ENCODE results near the gene DBNDD1.
"Not testable (repeated sequence)": the region's sequence is repeated elsewhere in the genome, so short reads cannot be mapped to it uniquely, and the experiment has no call there.

The DBNDD1 gene

GRCh38 chr16:90000733-90001427, 18.4 kb downstream of the DBNDD1 start:
- H3K4me1 ChIP-seq = no peaks in the 10 kb centered on the region
- DNase-seq (ENCODE audit: low spot score in 2 of 2) = no peak
- no peaks in the 10 kb centered on the region for H3K9me3 ChIP-seq
- H3K27me3 ChIP-seq (ENCODE audit: low read depth) = no peaks in the 10 kb centered on the region
- in situ Hi-C loops (cut with MboI; ENCODE audit: low sequenced_read_pairs) = no loop called here
- H3K4me3 ChIP-seq = no peak overlapping the region
- peaks cover 21% of the 10 kb centered on the region for H3K36me3 ChIP-seq (replicated peaks)

- H3K9me3 ChIP-seq = no peaks in the 10 kb centered on the region
- no peaks in the 10 kb centered on the region for H3K27me3 ChIP-seq (ENCODE audit: low read depth)
- H3K4me1 ChIP-seq = no peaks in the 10 kb centered on the region
- in situ Hi-C loops (cut with MboI; ENCODE audit: low sequenced_read_pairs) = no loop called here
- DNase-seq (ENCODE audit: low spot score in 2 of 2) = no peak
- H3K36me3 ChIP-seq (replicated peaks) = peaks cover 17% of the 10 kb centered on the region
- no peak overlapping the region for H3K4me3 ChIP-seq
Measured at GRCh38 chr16:89999831-90000574, 19.3 kb downstream of the DBNDD1 start.

GRCh38 chr16:89996178-89996489, 23.1 kb downstream of the DBNDD1 start:
- no peaks in the 10 kb centered on the region for H3K9me3 ChIP-seq
- no peaks in the 10 kb centered on the region for H3K4me1 ChIP-seq
- H3K36me3 ChIP-seq (replicated peaks) = peaks cover 52% of the 10 kb centered on the region

GRCh38 chr16:89995475-89996177, 23.6 kb downstream of the DBNDD1 start:
- H3K4me3 ChIP-seq; H3K9me3 ChIP-seq; H3K27me3 ChIP-seq (ENCODE audit: low read depth); H3K4me1 ChIP-seq; in situ Hi-C loops (cut with MboI; ENCODE audit: low sequenced_read_pairs): not testable (repeated sequence)
- peaks cover 57% of the 10 kb centered on the region for H3K36me3 ChIP-seq (replicated peaks)
- peak in 1 of 2 experiments; percentile 48 for DNase-seq (ENCODE audit: low spot score in 2 of 2)

More at GRCh38 chr16:89996178-89996489, 23.1 kb downstream of the DBNDD1 start:
- Histone ChIP-seq H3K27me3 (ENCODE audit: low read depth) (no peaks in the 10 kb centered on the region), H3K4me3 (no peak overlapping the region)
- in situ Hi-C loops (cut with MboI; ENCODE audit: low sequenced_read_pairs) = no loop called here
- DNase-seq (ENCODE audit: low spot score in 2 of 2) = no peak

GRCh38 chr16:89994721-89995474, 24.4 kb downstream of the DBNDD1 start:
- not testable (repeated sequence) for H3K4me3 ChIP-seq

GRCh38 chr16:89994389-89994720, 24.9 kb downstream of the DBNDD1 start:
- in situ Hi-C loops (cut with MboI; ENCODE audit: low sequenced_read_pairs) = no loop called here
- Histone ChIP-seq H3K36me3 (replicated peaks) (peaks cover 59% of the 10 kb centered on the region), H3K27me3 (ENCODE audit: low read depth) (no peaks in the 10 kb centered on the region)

More at GRCh38 chr16:89994721-89995474, 24.4 kb downstream of the DBNDD1 start:
- in situ Hi-C loops (cut with MboI; ENCODE audit: low sequenced_read_pairs); H3K27me3 ChIP-seq (ENCODE audit: low read depth); H3K9me3 ChIP-seq; H3K4me1 ChIP-seq: not testable (repeated sequence)
- peaks cover 60% of the 10 kb centered on the region for H3K36me3 ChIP-seq (replicated peaks)
- peak in 1 of 2 experiments; percentile 56 for DNase-seq (ENCODE audit: low spot score in 2 of 2)

GRCh38 chr16:89993971-89994370, 25.3 kb downstream of the DBNDD1 start:
- peaks cover 61% of the 10 kb centered on the region for H3K36me3 ChIP-seq (replicated peaks)
- in situ Hi-C loops (cut with MboI; ENCODE audit: low sequenced_read_pairs) = no loop called here

More at GRCh38 chr16:89994389-89994720, 24.9 kb downstream of the DBNDD1 start:
- Histone ChIP-seq H3K4me1 (no peaks in the 10 kb centered on the region), H3K9me3 (no peaks in the 10 kb centered on the region), H3K4me3 (no peak overlapping the region)
- DNase-seq (ENCODE audit: low spot score in 2 of 2) = no peak

GRCh38 chr16:89993377-89993776, 25.9 kb downstream of the DBNDD1 start:
- peaks cover 63% of the 10 kb centered on the region for H3K36me3 ChIP-seq (replicated peaks)
- no peak for DNase-seq (ENCODE audit: low spot score in 2 of 2)

More at GRCh38 chr16:89993971-89994370, 25.3 kb downstream of the DBNDD1 start:
- H3K9me3 ChIP-seq = no peaks in the 10 kb centered on the region
- H3K27me3 ChIP-seq (ENCODE audit: low read depth) = no peaks in the 10 kb centered on the region
- no peak for DNase-seq (ENCODE audit: low spot score in 2 of 2)
- H3K4me3 ChIP-seq = no peak overlapping the region
- H3K4me1 ChIP-seq = no peaks in the 10 kb centered on the region

GRCh38 chr16:89990799-89991198, 28.5 kb downstream of the DBNDD1 start:
- no peak overlapping the region for H3K4me3 ChIP-seq
- H3K9me3 ChIP-seq = no peaks in the 10 kb centered on the region
- no peaks in the 10 kb centered on the region for H3K27me3 ChIP-seq (ENCODE audit: low read depth)
- no peaks in the 10 kb centered on the region for H3K4me1 ChIP-seq
- in situ Hi-C loops (cut with MboI; ENCODE audit: low sequenced_read_pairs) = no loop called here
- peaks cover 71% of the 10 kb centered on the region for H3K36me3 ChIP-seq (replicated peaks)
- DNase-seq (ENCODE audit: low spot score in 2 of 2) = no peak

More at GRCh38 chr16:89993377-89993776, 25.9 kb downstream of the DBNDD1 start:
- no peak overlapping the region for H3K4me3 ChIP-seq
- H3K27me3 ChIP-seq (ENCODE audit: low read depth) = no peaks in the 10 kb centered on the region
- no peaks in the 10 kb centered on the region for H3K9me3 ChIP-seq
- H3K4me1 ChIP-seq = no peaks in the 10 kb centered on the region
- in situ Hi-C loops (cut with MboI; ENCODE audit: low sequenced_read_pairs) = no loop called here

- peaks cover 80% of the 10 kb centered on the region for H3K36me3 ChIP-seq (replicated peaks)
- in situ Hi-C loops (cut with MboI; ENCODE audit: low sequenced_read_pairs) = no loop called here
- DNase-seq (ENCODE audit: low spot score in 2 of 2) = no peak
- H3K9me3 ChIP-seq = no peaks in the 10 kb centered on the region
- H3K27me3 ChIP-seq (ENCODE audit: low read depth) = no peaks in the 10 kb centered on the region
- no peak overlapping the region for H3K4me3 ChIP-seq
- H3K4me1 ChIP-seq = no peaks in the 10 kb centered on the region
Measured at GRCh38 chr16:89988951-89989350, 30.3 kb downstream of the DBNDD1 start.

- Histone ChIP-seq H3K4me1 (no peaks in the 10 kb centered on the region), H3K4me3 (no peak overlapping the region), H3K27me3 (ENCODE audit: low read depth) (no peaks in the 10 kb centered on the region), H3K36me3 (replicated peaks) (peaks cover 77% of the 10 kb centered on the region), H3K9me3 (no peaks in the 10 kb centered on the region)
- DNase-seq (ENCODE audit: low spot score in 2 of 2) = peak in 1 of 2 experiments; percentile 1
- in situ Hi-C loops (cut with MboI; ENCODE audit: low sequenced_read_pairs) = no loop called here
Measured at GRCh38 chr16:89987169-89987568, 32.1 kb downstream of the DBNDD1 start.

GRCh38 chr16:89986600-89986999, 32.7 kb downstream of the DBNDD1 start:
- Histone ChIP-seq H3K9me3 (no peaks in the 10 kb centered on the region), H3K4me1 (no peaks in the 10 kb centered on the region), H3K27me3 (ENCODE audit: low read depth) (no peaks in the 10 kb centered on the region), H3K4me3 (no peak overlapping the region), H3K36me3 (replicated peaks) (peaks cover 77% of the 10 kb centered on the region)
- peak in 1 of 2 experiments; percentile 1 for DNase-seq (ENCODE audit: low spot score in 2 of 2)
- in situ Hi-C loops (cut with MboI; ENCODE audit: low sequenced_read_pairs) = no loop called here

- Histone ChIP-seq H3K4me3 (no peak overlapping the region), H3K4me1 (no peaks in the 10 kb centered on the region), H3K9me3 (no peaks in the 10 kb centered on the region), H3K36me3 (replicated peaks) (peaks cover 74% of the 10 kb centered on the region), H3K27me3 (ENCODE audit: low read depth) (no peaks in the 10 kb centered on the region)
- in situ Hi-C loops (cut with MboI; ENCODE audit: low sequenced_read_pairs) = no loop called here
- DNase-seq (ENCODE audit: low spot score in 2 of 2) = no peak
Measured at GRCh38 chr16:89985219-89985618, 34.0 kb downstream of the DBNDD1 start.
